Ectodermal cell (in vitro differentiated cells): ENCODE measurements around the gene MYO1H.
"Not testable (repeated sequence)": the region's sequence is repeated elsewhere in the genome, so short reads cannot be mapped to it uniquely, and the experiment has no call there.

Experiments used
- H3K27ac ChIP-seq: 2 replicates; pipeline ENCODE4 v1.7.0; 2013; ENCODE audit warnings: mild to moderate bottlenecking, low read depth, low read length; ENCODE audit not compliant: insufficient read depth, poor library complexity, severe bottlenecking
- H3K27me3 ChIP-seq: 2 replicates; pipeline ENCODE4 v1.7.0; 2013; ENCODE audit warnings: mild to moderate bottlenecking, low read length; ENCODE audit not compliant: insufficient read depth, control insufficient read depth, poor library complexity, severe bottlenecking
- H3K36me3 ChIP-seq: one replicate; pipeline ENCODE4 v1.7.0; 2013; ENCODE audit warnings: low read length; ENCODE audit not compliant: control insufficient read depth, insufficient read depth
- H3K4me1 ChIP-seq: one replicate; pipeline ENCODE4 v1.7.0; 2013; ENCODE audit warnings: low read length; ENCODE audit not compliant: control insufficient read depth, insufficient read depth
- H3K4me3 ChIP-seq: 2 replicates; pipeline ENCODE4 v1.7.0; 2013; ENCODE audit warnings: low read depth, low read length, control low read depth; ENCODE audit not compliant: insufficient read depth
- H3K9me3 ChIP-seq: 2 replicates; pipeline ENCODE4 v1.7.0; 2013; ENCODE audit warnings: mild to moderate bottlenecking, low read length, moderate library complexity; ENCODE audit not compliant: control insufficient read depth
- WGBS, 2 experiments: methylation state at CpG; one replicate each; pipeline ENCODE4 v1.1.7; 2013; ENCODE audit warnings: missing lambda C conversion rate in 2 of 2; 5-methylcytosine and 5-hydroxymethylcytosine counted together

The MYO1H gene

GRCh38 chr12:109404841-109405240, 57.1 kb downstream of the MYO1H start:
- H3K9me3 ChIP-seq, H3K4me3 ChIP-seq, H3K27ac ChIP-seq, H3K27me3 ChIP-seq, H3K36me3 ChIP-seq, H3K4me1 ChIP-seq: not testable (repeated sequence)
- WGBS, 2 experiments = 96 to 97% methylated on average over 2 of the region's 2 CpGs

GRCh38 chr12:109406147-109406546, 58.4 kb downstream of the MYO1H start:
- H3K9me3 ChIP-seq, H3K27ac ChIP-seq, H3K27me3 ChIP-seq, H3K36me3 ChIP-seq, H3K4me1 ChIP-seq, H3K4me3 ChIP-seq: not testable (repeated sequence)
- WGBS, 2 experiments = 91 to 100% methylated on average over 4 of the region's 4 CpGs

- H3K27me3 ChIP-seq = no peaks in the 10 kb centered on the region
- no peaks in the 10 kb centered on the region for H3K9me3 ChIP-seq
- no peaks in the 10 kb centered on the region for H3K36me3 ChIP-seq
- no peaks in the 10 kb centered on the region for H3K4me1 ChIP-seq
- H3K27ac ChIP-seq = no peak overlapping the region
- WGBS, 2 experiments = 80 to 87% methylated on average over 3 to 4 of the region's 4 CpGs
- H3K4me3 ChIP-seq = no peak overlapping the region
These were observed 71.3 kb downstream of the MYO1H start for GRCh38 chr12:109418848-109419480.

GRCh38 chr12:109421355-109422087, 73.8 kb downstream of the MYO1H start:
- no peaks in the 10 kb centered on the region for H3K4me1 ChIP-seq
- H3K36me3 ChIP-seq = no peaks in the 10 kb centered on the region
- H3K27me3 ChIP-seq = no peaks in the 10 kb centered on the region
- 81 to 85% methylated on average over 8 of the region's 8 CpGs for WGBS, 2 experiments
- no peak overlapping the region for H3K27ac ChIP-seq
- no peak overlapping the region for H3K4me3 ChIP-seq
- H3K9me3 ChIP-seq = no peaks in the 10 kb centered on the region

- 79 to 81% methylated on average over 10 of the region's 10 CpGs for WGBS, 2 experiments
- no peaks in the 10 kb centered on the region for H3K9me3 ChIP-seq
- H3K27me3 ChIP-seq = no peaks in the 10 kb centered on the region
- H3K27ac ChIP-seq = no peak overlapping the region
- no peak overlapping the region for H3K4me3 ChIP-seq
- no peaks in the 10 kb centered on the region for H3K36me3 ChIP-seq
- H3K4me1 ChIP-seq = no peaks in the 10 kb centered on the region
These were observed 74.6 kb downstream of the MYO1H start for GRCh38 chr12:109422251-109422650.

GRCh38 chr12:109423392-109423791, 75.7 kb downstream of the MYO1H start:
- 92 to 95% methylated on average over 7 to 9 of the region's 9 CpGs for WGBS, 2 experiments

GRCh38 chr12:109428037-109428629, 80.4 kb downstream of the MYO1H start:
- H3K27ac ChIP-seq = no peak overlapping the region
- WGBS, 2 experiments = 28 to 32% methylated on average over 7 of the region's 8 CpGs
- no peak overlapping the region for H3K4me3 ChIP-seq
- no peaks in the 10 kb centered on the region for H3K27me3 ChIP-seq
- no peaks in the 10 kb centered on the region for H3K36me3 ChIP-seq
- no peaks in the 10 kb centered on the region for H3K4me1 ChIP-seq
- no peaks in the 10 kb centered on the region for H3K9me3 ChIP-seq

More at GRCh38 chr12:109423392-109423791, 75.7 kb downstream of the MYO1H start:
- H3K9me3 ChIP-seq = no peaks in the 10 kb centered on the region
- no peak overlapping the region for H3K4me3 ChIP-seq
- H3K27ac ChIP-seq = no peak overlapping the region
- H3K27me3 ChIP-seq = no peaks in the 10 kb centered on the region
- no peaks in the 10 kb centered on the region for H3K4me1 ChIP-seq
- H3K36me3 ChIP-seq = no peaks in the 10 kb centered on the region

- not testable (repeated sequence) for H3K27me3 ChIP-seq, H3K4me1 ChIP-seq, H3K27ac ChIP-seq, H3K4me3 ChIP-seq, H3K9me3 ChIP-seq, H3K36me3 ChIP-seq
- WGBS, 2 experiments = 90 to 94% methylated on average over 3 of the region's 3 CpGs
These were observed 81.1 kb downstream of the MYO1H start for GRCh38 chr12:109428804-109429203.

GRCh38 chr12:109430244-109430643, 82.5 kb downstream of the MYO1H start:
- H3K9me3 ChIP-seq = no peaks in the 10 kb centered on the region

GRCh38 chr12:109432431-109432830, 84.7 kb downstream of the MYO1H start:
- 67 to 69% methylated on average over 6 of the region's 6 CpGs for WGBS, 2 experiments
- no peaks in the 10 kb centered on the region for H3K36me3 ChIP-seq
- H3K4me3 ChIP-seq = no peak overlapping the region
- no peaks in the 10 kb centered on the region for H3K9me3 ChIP-seq
- no peaks in the 10 kb centered on the region for H3K27me3 ChIP-seq
- no peaks in the 10 kb centered on the region for H3K4me1 ChIP-seq
- H3K27ac ChIP-seq = no peak overlapping the region

More at GRCh38 chr12:109430244-109430643, 82.5 kb downstream of the MYO1H start:
- 94 to 95% methylated on average over 6 of the region's 6 CpGs for WGBS, 2 experiments
- H3K4me1 ChIP-seq = no peaks in the 10 kb centered on the region
- H3K27me3 ChIP-seq = no peaks in the 10 kb centered on the region
- H3K4me3 ChIP-seq = no peak overlapping the region
- no peaks in the 10 kb centered on the region for H3K36me3 ChIP-seq
- H3K27ac ChIP-seq = no peak overlapping the region
